ENCODE measurements around the gene PEX1.

Gene PEX1

GRCh38 chr7:92534572-92534971, 6.3 kb upstream of the PEX1 start:
- H3K9ac ChIP-seq (ENCODE audit: low read length), result no peak overlapping the region
- H3K27ac ChIP-seq (ENCODE audit: low read depth, low read length), result no peak overlapping the region
- peaks cover 35% of the 10 kb centered on the region for H3K36me3 ChIP-seq (ENCODE audit: control insufficient read depth, insufficient read depth, low read length)
- H3K4me1 ChIP-seq (ENCODE audit: control insufficient read depth, insufficient read depth, low read length), result no peaks in the 10 kb centered on the region
- H3K4me3 ChIP-seq (ENCODE audit: low read length), result no peak overlapping the region
- H3K27me3 ChIP-seq (ENCODE audit: control insufficient read depth, insufficient read depth, low read length), result no peaks in the 10 kb centered on the region

GRCh38 chr7:92528958-92529264, 591 bp upstream of the PEX1 start:
- H3K9ac ChIP-seq (ENCODE audit: low read length), result peak overlapping the region; percentile 53
- H3K4me3 ChIP-seq (ENCODE audit: low read length), result peak overlapping the region; percentile 89
- H3K36me3 ChIP-seq (ENCODE audit: control insufficient read depth, insufficient read depth, low read length), result peaks cover 20% of the 10 kb centered on the region
- peak overlapping the region; percentile 77 for H3K27ac ChIP-seq (ENCODE audit: low read depth, low read length)
- H3K27me3 ChIP-seq (ENCODE audit: control insufficient read depth, insufficient read depth, low read length), result no peaks in the 10 kb centered on the region
- H3K4me1 ChIP-seq (ENCODE audit: control insufficient read depth, insufficient read depth, low read length), result no peaks in the 10 kb centered on the region

GRCh38 chr7:92527300-92528187, 776 bp downstream of the PEX1 start:
- Histone ChIP-seq H3K27ac (ENCODE audit: low read depth, low read length) (peak overlapping the region; percentile 88), H3K4me3 (ENCODE audit: low read length) (peak overlapping the region; percentile 83), H3K36me3 (ENCODE audit: control insufficient read depth, insufficient read depth, low read length) (peaks cover 9% of the 10 kb centered on the region), H3K27me3 (ENCODE audit: control insufficient read depth, insufficient read depth, low read length) (no peaks in the 10 kb centered on the region), H3K4me1 (ENCODE audit: control insufficient read depth, insufficient read depth, low read length) (no peaks in the 10 kb centered on the region), H3K9ac (ENCODE audit: low read length) (peak overlapping the region; percentile 59)

- H3K4me1 ChIP-seq (ENCODE audit: control insufficient read depth, insufficient read depth, low read length), result no peaks in the 10 kb centered on the region
- no peak overlapping the region for H3K4me3 ChIP-seq (ENCODE audit: low read length)
- H3K9ac ChIP-seq (ENCODE audit: low read length), result no peak overlapping the region
- no peaks in the 10 kb centered on the region for H3K27me3 ChIP-seq (ENCODE audit: control insufficient read depth, insufficient read depth, low read length)
- no peaks in the 10 kb centered on the region for H3K36me3 ChIP-seq (ENCODE audit: control insufficient read depth, insufficient read depth, low read length)
- H3K27ac ChIP-seq (ENCODE audit: low read depth, low read length), result no peak overlapping the region
These were observed 5.2 kb downstream of the PEX1 start for GRCh38 chr7:92523110-92523509.

GRCh38 chr7:92520024-92520423, 8.3 kb downstream of the PEX1 start:
- H3K27ac ChIP-seq (ENCODE audit: low read depth, low read length), result no peak overlapping the region
- H3K4me1 ChIP-seq (ENCODE audit: control insufficient read depth, insufficient read depth, low read length), result no peaks in the 10 kb centered on the region
- H3K36me3 ChIP-seq (ENCODE audit: control insufficient read depth, insufficient read depth, low read length), result no peaks in the 10 kb centered on the region
- H3K9ac ChIP-seq (ENCODE audit: low read length), result no peak overlapping the region
- H3K4me3 ChIP-seq (ENCODE audit: low read length), result no peak overlapping the region
- no peaks in the 10 kb centered on the region for H3K27me3 ChIP-seq (ENCODE audit: control insufficient read depth, insufficient read depth, low read length)

- H3K4me3 ChIP-seq (ENCODE audit: low read length), result no peak overlapping the region
- H3K27me3 ChIP-seq (ENCODE audit: control insufficient read depth, insufficient read depth, low read length), result no peaks in the 10 kb centered on the region
- no peak overlapping the region for H3K9ac ChIP-seq (ENCODE audit: low read length)
- no peak overlapping the region for H3K27ac ChIP-seq (ENCODE audit: low read depth, low read length)
- H3K36me3 ChIP-seq (ENCODE audit: control insufficient read depth, insufficient read depth, low read length), result peaks cover 2% of the 10 kb centered on the region
- no peaks in the 10 kb centered on the region for H3K4me1 ChIP-seq (ENCODE audit: control insufficient read depth, insufficient read depth, low read length)
These were observed 10.7 kb downstream of the PEX1 start for GRCh38 chr7:92517631-92518030.

- Histone ChIP-seq H3K36me3 (ENCODE audit: control insufficient read depth, insufficient read depth, low read length) (peaks cover 2% of the 10 kb centered on the region), H3K9ac (ENCODE audit: low read length) (no peak overlapping the region), H3K4me1 (ENCODE audit: control insufficient read depth, insufficient read depth, low read length) (no peaks in the 10 kb centered on the region), H3K27me3 (ENCODE audit: control insufficient read depth, insufficient read depth, low read length) (no peaks in the 10 kb centered on the region), H3K4me3 (ENCODE audit: low read length) (no peak overlapping the region), H3K27ac (ENCODE audit: low read depth, low read length) (no peak overlapping the region)
These were observed 15.0 kb downstream of the PEX1 start for GRCh38 chr7:92513167-92513902.

- no peak overlapping the region for H3K9ac ChIP-seq (ENCODE audit: low read length)
- H3K27me3 ChIP-seq (ENCODE audit: control insufficient read depth, insufficient read depth, low read length), result no peaks in the 10 kb centered on the region
- no peaks in the 10 kb centered on the region for H3K4me1 ChIP-seq (ENCODE audit: control insufficient read depth, insufficient read depth, low read length)
- no peak overlapping the region for H3K4me3 ChIP-seq (ENCODE audit: low read length)
- no peak overlapping the region for H3K27ac ChIP-seq (ENCODE audit: low read depth, low read length)
- peaks cover 5% of the 10 kb centered on the region for H3K36me3 ChIP-seq (ENCODE audit: control insufficient read depth, insufficient read depth, low read length)
These were observed 19.4 kb downstream of the PEX1 start for GRCh38 chr7:92508946-92509345.

- Histone ChIP-seq H3K4me3 (ENCODE audit: low read length) (no peak overlapping the region), H3K4me1 (ENCODE audit: control insufficient read depth, insufficient read depth, low read length) (no peaks in the 10 kb centered on the region), H3K27me3 (ENCODE audit: control insufficient read depth, insufficient read depth, low read length) (no peaks in the 10 kb centered on the region), H3K36me3 (ENCODE audit: control insufficient read depth, insufficient read depth, low read length) (peaks cover 3% of the 10 kb centered on the region), H3K27ac (ENCODE audit: low read depth, low read length) (no peak overlapping the region), H3K9ac (ENCODE audit: low read length) (no peak overlapping the region)
These were observed 22.0 kb downstream of the PEX1 start for GRCh38 chr7:92506363-92506762.

- H3K9ac ChIP-seq (ENCODE audit: low read length), result no peak overlapping the region
- no peak overlapping the region for H3K4me3 ChIP-seq (ENCODE audit: low read length)
- no peaks in the 10 kb centered on the region for H3K4me1 ChIP-seq (ENCODE audit: control insufficient read depth, insufficient read depth, low read length)
- no peaks in the 10 kb centered on the region for H3K27me3 ChIP-seq (ENCODE audit: control insufficient read depth, insufficient read depth, low read length)
- H3K27ac ChIP-seq (ENCODE audit: low read depth, low read length), result no peak overlapping the region
- H3K36me3 ChIP-seq (ENCODE audit: control insufficient read depth, insufficient read depth, low read length), result peaks cover 3% of the 10 kb centered on the region
These were observed 23.8 kb downstream of the PEX1 start for GRCh38 chr7:92504563-92504962.

- H3K4me3 ChIP-seq (ENCODE audit: low read length), result no peak overlapping the region
- H3K4me1 ChIP-seq (ENCODE audit: control insufficient read depth, insufficient read depth, low read length), result no peaks in the 10 kb centered on the region
- H3K27ac ChIP-seq (ENCODE audit: low read depth, low read length), result no peak overlapping the region
- H3K9ac ChIP-seq (ENCODE audit: low read length), result no peak overlapping the region
- H3K36me3 ChIP-seq (ENCODE audit: control insufficient read depth, insufficient read depth, low read length), result peaks cover 6% of the 10 kb centered on the region
- no peaks in the 10 kb centered on the region for H3K27me3 ChIP-seq (ENCODE audit: control insufficient read depth, insufficient read depth, low read length)
These were observed 24.6 kb downstream of the PEX1 start for GRCh38 chr7:92503767-92504166.

- H3K4me1 ChIP-seq (ENCODE audit: control insufficient read depth, insufficient read depth, low read length), result no peaks in the 10 kb centered on the region
- H3K9ac ChIP-seq (ENCODE audit: low read length), result no peak overlapping the region
- H3K4me3 ChIP-seq (ENCODE audit: low read length), result no peak overlapping the region
- H3K27ac ChIP-seq (ENCODE audit: low read depth, low read length), result no peak overlapping the region
- H3K36me3 ChIP-seq (ENCODE audit: control insufficient read depth, insufficient read depth, low read length), result peaks cover 9% of the 10 kb centered on the region
- no peaks in the 10 kb centered on the region for H3K27me3 ChIP-seq (ENCODE audit: control insufficient read depth, insufficient read depth, low read length)
These were observed 29.8 kb downstream of the PEX1 start for GRCh38 chr7:92498557-92498956.

GRCh38 chr7:92496876-92497275, 31.4 kb downstream of the PEX1 start:
- Histone ChIP-seq H3K4me3 (ENCODE audit: low read length) (no peak overlapping the region), H3K27ac (ENCODE audit: low read depth, low read length) (no peak overlapping the region), H3K27me3 (ENCODE audit: control insufficient read depth, insufficient read depth, low read length) (no peaks in the 10 kb centered on the region), H3K9ac (ENCODE audit: low read length) (no peak overlapping the region), H3K4me1 (ENCODE audit: control insufficient read depth, insufficient read depth, low read length) (no peaks in the 10 kb centered on the region), H3K36me3 (ENCODE audit: control insufficient read depth, insufficient read depth, low read length) (peaks cover 13% of the 10 kb centered on the region)

All from rectal smooth muscle tissue (tissue), 1 donor.